HG03025 (cell line): ENCODE data around the gene CCNQ.

Source experiments
- ATAC-seq: cut with Tn5 transposase; IDR thresholded peaks from one replicate; pipeline ENCODE4 v1.9.1; 2021; ENCODE audit warnings: mild to moderate bottlenecking, moderate library complexity; ENCODE audit not compliant: unreplicated experiment, low FRiP score

Gene CCNQ

DNA sequence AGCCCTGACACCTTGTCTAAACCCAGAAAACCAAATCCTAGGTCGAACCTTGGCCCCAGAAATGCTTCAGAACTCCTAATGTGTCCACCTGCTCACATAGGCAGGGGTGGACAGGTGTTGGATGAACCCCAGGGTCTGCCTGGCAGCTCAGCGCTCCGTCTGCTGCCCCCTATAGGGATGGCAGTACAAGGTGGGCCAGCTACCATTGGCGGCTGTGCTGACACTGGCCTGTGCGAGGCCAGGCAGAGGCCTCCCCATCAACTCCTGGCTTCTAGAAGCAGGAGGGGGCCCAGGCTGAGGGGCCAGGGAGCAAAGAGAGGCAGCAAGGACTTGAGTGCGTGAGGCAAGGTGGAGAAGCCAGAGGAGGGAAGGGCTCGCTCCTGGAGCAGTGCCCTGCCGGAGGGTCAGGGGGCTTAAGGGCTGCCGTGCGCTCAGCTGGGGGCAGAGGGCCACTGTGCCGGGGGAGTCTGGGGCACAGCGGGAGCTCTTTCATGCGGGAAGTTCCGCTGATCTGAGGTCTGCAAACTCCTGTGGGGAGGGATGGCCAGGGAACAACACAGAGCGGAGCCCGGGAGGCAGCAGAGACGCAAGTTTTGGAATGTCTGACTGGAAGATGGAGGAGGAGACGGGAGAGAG, 20.6 kb downstream of the CCNQ start:
- ATAC-seq = no peak

DNA sequence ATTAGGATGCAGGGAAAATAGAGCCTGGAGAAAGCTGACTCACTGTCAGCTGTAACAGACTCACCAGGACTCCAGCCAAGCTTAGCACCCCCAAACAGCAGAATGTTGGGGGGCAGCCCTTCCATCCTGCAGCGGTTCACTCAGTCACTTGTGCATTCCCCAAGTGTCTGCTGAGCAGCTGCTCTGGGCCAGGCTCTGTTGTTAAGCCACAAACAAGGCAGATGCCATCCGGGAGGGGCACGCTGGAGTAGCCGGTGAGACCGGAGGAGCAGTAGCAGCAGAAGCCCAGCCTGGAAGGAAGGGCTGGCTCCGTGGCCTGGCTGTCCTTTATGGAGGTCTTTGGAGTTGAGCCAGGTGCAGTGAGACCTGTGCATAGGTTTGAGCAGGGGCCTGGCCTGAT, 22.0 kb downstream of the CCNQ start:
- no peak for ATAC-seq

DNA sequence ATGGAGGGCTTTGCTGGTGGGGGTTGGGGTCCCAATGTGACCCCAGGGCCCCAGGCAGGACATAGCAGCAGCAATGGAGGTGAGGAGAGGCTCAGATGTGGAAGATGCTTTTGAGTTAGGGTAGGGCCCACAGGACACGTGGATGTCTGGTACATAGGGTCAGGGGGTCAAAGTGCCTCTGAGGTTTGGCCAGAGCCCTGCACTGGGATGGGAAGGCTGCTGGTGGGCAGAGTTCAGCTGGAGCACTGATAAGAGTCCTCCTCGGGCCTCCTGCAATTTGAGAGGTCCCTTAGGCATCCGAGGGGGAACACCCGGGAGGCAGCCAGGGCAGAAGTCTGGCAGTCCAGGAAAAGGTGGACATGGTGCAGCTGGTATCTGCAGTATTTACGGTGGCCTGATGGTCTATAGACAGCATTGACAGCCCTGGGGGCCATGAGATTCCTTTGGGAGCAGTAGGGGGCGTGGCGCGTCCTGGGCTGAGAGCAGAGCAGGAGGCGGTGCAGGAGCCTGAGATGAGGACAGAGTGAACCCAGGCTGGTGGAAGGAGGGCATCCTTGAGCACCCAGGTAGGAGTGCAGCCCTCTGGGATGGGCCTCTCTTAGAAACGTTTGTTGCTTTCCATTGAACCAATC, 22.6 kb downstream of the CCNQ start:
- ATAC-seq = no peak

DNA sequence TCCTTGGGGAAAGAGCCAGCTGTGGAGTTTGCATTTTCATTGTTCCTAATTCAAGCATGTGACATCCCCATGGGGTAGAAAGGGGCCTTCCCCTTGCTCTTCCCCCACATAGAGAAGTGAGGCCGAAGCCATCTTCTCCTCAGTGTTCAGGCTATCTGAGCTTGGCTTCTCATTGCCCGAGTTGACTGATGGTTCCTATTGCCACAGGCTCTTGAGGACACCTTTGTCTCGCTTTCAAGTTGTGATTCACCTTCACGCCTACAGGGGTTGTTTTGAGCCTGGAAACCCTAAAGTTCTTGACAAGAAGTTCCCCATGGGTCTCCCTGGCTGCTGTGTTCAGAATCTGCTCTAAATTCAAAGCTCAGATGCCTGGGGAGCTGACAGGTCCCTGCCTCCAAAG, 25.0 kb downstream of the CCNQ start:
- ATAC-seq = no peak

DNA sequence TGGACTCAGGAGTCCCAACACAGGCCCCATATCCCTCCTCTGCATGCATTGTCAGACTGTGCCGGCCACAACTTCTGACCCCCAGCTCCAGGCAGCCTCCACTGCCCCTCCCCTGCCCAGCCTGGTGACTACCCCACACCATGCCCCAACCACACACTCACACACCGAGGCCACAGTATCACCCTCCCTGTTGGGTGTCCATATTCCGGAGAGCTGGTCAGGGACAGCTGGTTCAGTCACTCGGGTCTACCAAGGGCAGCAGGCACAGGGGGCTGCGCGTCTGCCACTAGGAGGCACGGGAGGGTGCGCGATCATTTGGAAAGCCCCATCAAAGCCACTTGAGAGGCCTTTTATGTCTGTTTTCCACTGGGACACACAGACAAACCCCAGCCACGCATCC, 26.3 kb downstream of the CCNQ start:
- no peak for ATAC-seq

DNA sequence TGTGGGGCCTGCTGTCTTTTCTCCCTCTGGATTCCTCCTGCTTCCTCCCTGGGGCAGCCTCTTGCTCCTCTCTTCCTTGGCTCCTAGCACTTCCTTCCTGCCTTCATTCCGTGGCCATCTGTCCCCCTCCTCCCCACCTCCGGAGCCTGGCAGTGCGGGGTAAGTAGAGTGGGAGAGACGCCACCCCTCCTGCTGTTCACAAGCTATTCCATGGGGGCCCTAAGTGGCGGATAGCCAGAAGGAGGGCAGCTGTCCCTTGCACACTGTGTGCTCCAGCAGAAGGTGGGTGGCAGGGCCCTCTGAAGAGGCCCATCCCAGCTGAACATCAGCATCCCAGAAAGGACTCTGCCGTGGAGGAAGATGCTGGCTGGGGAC, 27.4 kb downstream of the CCNQ start:
- no peak for ATAC-seq

DNA sequence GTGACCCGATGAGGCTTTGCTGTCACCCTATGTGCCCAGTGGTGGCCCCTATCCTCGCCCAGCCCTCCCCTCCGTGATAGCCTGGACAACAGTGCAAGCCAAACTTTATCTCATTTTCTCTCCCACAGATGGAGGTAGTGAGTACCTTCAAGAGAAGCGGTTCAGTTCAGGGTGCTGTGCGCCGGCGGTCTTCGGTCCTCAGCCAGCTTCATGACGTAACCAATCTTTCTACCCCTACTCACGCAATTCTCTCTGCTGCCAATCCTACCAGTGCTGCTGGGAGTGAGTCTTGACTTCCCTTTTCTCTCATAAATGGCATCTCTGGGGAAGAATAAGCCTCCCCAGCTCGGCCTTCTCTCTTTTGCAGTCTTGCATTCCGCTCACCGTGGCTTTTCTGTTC, 29.5 kb downstream of the CCNQ start:
- ATAC-seq = no peak

DNA sequence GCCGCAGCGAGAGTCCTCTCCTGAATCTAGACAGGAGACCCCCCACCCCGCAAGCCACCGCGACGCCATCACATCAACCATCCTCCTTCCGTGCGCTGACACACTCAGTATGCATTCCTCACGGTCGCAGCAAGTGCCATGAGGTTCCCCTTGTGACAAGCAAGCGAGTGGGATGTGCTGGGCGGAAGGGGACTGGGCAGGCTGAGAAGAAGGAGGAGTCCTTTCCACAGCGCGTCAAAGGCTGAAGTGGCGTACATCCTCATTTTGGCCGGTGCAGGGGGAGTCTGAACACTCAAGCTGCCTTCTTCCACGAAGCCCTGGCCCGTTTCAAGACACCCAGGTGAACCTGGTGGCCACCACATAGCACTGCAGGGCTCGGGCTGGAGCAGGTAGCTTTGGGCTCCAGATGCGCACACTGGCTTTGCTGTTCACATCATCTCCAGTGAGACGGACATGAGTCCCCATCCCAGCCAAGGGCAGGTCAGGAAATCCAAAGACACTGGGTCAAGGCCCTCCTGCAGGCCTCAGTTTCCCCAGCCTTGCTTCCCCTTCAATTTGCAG, 30.4 kb downstream of the CCNQ start:
- ATAC-seq = no peak

DNA sequence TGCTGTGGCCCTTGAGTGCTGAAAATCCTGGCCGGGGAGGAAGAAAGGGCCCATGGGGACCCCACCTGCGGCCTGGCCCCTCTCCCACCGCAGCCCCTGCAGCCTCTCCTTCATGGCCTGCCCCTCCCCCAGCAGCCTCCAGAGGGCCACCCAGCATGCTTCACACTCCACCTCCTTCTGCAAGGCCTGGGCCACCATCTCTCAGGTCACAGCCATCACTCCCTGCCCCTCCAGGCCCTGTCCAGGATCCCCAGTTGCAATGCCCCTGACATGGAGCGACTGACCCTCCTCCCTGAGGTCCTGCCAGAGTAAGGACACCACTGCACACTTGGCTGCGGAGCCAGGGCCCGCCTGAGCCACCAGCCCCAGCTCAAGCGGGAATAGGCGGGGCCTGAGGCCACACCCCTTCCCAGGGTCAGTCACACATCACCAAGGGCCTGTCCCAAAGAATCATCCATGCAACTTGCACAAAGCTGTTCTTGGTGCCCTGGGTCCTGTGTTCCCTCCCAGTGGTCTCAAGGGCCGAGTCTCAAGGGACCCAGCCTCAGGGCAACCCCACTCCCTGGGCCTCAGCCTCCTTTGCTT, 32.9 kb downstream of the CCNQ start:
- ATAC-seq = no peak

DNA sequence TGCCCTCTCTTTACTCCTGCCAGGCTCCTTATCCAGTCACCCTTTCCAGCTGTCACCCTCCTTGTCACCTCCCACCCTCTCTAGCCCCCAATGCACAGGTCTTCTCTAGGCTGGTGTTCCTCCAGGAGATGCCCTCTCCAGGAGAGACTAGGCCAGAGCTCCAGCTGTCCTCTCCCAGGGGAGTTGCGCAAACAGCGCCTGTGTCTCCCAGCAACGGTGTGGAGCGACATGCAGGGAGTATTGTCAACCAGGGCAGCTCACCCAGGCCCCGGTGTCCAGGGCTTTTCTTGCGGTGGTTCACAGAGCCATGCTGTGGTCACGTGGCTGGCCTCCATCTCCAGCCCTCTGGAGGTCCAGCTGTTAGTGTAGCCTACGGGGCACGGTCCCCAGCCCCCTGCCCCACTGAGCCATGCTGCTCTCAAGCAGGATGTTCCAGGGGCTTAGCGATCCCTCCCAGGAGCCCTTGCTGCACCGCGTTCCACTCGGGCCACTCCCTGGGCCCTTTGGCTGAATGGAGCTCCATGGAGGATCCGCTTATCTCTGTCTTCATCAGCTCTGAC, 34.8 kb downstream of the CCNQ start:
- ATAC-seq = no peak

DNA sequence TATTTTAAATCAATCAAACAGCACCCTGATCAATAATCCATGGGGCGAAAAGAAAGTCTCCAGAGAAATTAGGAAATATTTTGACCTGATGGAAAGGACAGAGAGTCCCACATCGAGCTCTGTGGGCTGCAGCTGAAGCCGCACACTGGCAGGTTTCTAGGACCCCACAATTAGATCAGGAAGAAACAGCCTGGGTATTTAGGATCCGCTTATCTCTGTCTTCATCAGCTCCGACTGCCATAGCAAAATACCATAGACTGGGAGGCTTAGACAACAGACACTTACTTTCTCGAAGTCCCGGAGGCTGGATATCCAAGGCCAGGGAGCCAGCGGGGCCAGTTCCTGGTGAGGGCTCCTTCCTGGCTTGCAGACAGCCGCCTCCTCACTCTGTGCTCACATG, 36.4 kb downstream of the CCNQ start:
- no peak for ATAC-seq

DNA sequence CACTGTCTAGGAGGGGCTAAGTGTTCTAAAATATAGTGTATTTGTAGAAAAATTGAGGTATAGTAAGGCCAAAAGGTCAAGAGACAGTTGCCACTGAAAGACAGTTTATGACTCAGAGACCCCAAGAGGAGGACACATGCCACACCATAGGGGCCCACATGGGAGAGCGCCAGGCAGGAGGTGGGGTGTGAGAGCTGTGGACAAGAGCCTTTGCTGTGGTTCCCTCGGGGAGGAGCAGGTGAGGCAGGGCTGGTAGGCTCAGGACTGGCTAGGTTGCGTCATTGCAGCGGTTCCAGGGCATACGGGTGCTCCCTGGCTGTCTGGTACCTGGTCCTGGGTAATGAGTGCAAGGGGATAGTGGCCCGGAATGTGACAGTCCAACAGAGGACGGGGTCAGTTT, 37.6 kb downstream of the CCNQ start:
- ATAC-seq = no peak

DNA sequence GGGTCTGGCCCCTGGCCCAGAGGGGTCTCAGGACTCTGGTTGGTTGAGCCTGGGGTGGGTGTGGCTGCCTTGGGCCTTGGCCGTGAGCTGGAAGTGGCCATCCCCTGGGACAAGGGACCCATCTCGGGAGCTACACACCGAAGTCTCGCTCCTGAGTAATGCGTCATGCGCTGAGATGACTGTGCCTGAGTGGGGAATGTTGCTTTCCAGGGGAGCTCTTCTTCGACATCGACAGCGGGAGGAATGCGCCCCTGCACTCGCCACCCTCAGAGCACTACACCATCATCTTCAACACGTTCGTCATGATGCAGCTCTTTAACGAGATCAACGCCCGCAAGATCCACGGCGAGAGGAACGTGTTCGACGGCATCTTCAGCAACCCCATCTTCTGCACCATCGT, 38.5 kb downstream of the CCNQ start:
- ATAC-seq = no peak

DNA sequence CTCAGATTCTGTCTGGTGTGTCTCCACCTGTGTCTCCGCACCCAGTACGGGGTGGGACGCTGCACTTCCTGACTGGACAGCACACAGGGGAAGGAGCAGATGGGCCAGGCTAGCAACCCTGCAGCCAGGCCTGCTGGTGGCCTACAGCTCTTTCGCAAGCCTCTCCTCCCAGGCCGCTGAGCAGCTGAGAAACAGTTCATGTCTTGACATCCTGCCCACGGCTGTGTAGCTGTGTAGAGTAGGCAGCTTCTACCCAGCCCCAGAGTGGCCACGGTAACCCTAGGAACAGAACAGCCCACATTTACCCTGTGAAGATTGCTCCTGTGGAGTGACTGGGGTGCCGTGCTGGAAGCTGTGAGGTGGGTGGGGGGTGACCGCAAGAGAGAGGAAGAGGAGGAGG, 38.9 kb downstream of the CCNQ start:
- no peak for ATAC-seq

DNA sequence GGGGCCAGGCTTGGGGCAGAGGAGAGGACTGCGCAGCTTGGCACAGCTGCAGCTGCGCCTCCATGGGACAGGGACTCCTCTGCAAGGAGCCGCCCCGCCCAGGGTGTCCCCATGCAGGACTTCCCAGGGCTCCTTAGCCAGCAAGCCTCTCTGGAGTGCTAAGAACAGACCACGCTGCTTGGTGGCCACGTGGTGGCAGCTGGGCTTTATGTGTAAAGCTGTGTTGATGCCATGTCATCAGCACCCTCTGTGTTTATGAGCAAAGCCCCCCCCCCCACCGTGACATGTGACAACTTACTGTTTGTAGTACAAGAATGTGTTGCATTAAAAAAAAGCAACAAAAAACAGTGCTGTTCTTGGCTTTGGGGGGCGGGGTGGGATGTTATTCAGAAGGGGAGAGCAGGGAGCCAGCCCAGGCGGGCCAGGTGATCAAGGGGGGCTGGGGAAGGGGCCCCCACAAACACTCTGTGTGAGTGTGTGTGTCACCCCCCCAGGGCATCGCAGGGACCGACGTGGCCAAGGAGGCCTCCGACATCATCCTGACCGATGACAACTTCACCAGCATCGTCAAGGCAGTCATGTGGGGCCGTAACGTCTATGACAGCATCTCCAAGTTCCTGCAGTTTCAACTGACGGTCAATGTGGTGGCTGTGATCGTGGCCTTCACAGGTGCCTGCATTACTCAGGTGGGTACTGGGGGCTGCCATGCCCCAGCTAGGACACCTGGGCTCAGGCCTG, 41.2 kb downstream of the CCNQ start:
- ATAC-seq = no peak

DNA sequence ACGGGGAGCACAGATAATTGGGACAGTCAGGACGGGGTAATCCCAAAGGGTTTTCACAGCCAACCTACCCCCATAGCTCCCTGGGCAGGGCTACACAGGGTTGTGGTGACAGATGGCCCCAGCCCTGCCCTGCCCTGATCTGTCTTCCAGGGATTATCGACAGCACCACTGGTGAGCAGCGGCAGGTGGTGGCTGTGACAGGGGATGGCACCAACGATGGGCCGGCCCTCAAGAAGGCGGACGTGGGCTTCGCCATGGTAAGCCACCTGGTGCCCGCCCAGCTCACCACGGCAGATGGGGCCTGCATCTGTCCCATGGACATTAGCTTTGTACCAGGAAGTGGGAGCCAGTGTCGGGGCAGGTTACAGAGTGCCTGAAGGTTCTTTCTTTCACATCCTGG, 42.2 kb downstream of the CCNQ start:
- ATAC-seq = no peak

DNA sequence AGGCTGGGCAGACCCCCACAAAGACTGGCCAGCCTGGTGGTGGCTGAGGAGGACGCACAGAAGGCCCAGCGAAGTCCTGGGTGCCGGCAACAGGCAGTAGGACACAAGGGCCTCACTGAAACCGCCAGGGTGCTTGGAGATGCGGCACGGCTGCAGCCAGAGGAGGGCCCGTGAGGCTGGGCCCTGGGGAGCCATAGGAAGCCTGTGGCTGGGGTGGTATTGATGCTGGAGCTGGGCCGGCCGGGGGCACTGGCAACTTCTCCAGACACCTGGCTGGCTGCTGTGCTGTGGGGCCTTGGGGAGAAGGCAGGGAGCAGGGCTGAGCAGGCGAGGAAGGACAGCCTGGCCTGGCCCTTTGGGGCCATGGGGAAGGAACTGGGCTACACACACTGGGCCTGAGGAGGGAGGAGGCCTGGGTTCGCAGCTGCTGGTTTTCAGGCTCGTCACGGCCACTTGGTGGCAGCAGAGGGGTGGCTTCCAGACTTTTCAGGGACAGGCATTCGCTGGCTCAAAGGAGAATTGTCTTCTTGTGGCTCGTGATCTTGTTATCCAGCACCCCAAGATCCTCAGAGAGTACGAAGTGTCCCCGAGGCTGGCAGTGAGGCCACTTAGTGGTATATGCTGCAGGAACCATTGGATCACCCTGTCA, 44.3 kb downstream of the CCNQ start:
- ATAC-seq = no peak

DNA sequence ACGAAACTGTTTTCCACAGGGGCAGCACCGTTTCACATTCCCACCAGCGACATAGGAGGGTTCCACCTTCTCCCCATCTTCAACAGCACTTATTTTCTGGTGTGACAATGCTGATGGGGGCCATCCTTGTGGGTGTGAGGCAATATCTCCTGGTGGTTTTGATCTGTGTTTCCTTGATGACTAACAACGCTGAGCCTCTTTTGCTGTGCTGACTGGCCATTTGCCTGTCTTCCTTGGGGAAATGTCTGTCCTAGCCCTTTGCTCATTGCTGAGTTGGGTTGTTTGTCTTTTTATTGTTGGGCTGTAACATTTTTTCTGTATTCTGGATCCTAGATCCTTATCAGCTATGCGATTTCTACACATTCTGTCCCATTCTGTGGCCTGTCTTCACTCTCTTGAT, 47.8 kb downstream of the CCNQ start:
- no peak for ATAC-seq

DNA sequence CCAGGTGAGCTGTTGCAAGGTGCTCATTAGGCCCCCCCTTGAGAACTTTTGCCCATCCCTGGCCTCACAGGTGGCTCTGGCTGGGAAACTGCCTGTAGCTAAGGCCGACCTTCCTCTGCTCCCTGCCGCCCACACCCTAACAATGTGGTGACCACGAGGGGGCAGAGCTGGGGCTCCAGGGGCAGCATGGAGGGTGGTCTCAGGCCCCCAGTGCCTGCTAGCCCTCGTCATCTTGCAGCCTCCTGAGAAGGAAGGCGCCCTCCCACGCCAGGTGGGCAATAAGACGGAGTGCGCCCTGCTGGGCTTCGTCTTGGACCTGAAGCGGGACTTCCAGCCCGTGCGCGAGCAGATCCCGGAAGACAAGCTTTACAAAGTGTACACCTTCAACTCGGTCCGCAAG, 49.1 kb downstream of the CCNQ start:
- ATAC-seq = no peak

DNA sequence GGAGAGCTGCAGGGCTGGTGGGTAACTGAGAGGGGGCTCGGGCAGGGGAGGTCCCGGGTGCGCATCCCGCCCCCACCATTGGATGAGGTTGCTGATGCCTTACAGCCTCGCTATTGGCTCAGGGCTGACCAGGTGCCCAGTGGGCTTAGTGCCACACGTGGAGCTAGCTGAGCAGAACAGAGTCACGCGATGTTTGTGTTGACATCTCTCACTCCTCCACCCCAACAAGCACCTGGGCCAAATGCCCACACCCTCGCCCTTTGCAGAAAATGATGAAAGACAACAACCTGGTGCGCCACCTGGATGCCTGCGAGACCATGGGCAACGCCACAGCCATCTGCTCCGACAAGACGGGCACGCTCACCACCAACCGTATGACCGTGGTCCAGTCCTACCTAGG, 49.7 kb downstream of the CCNQ start:
- no peak for ATAC-seq

DNA sequence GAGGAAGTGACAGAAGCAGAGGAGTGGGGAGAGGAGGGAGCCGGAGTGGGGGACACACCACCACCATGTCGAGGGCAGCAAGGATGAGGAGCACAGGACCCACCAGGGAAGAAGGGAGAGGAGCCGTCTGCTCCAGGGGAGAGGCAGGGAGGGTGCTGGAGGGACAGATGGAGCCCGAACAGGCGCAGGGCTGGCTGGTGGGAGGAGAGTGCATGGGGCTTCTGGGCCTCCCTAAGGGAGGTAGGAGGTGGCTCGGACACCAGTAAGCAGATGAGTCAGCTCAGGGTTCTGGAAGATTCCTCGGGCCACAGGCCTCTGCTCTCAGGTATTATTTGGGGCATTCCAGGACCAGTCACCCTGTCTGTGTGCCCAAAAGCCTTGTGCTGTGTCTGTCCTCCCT, 51.7 kb downstream of the CCNQ start:
- ATAC-seq = no peak
